Body of pancreas (tissue), 4 donors: Measurements from ENCODE around the gene DNAJA4.

Experiments used
- POLR2A ChIP-seq, 3 donors: fragments of 450-650 bp; IDR thresholded peaks; one replicate each; pipeline ENCODE4 v1.6.1; 2016; ENCODE audit warnings: antibody characterized with exemption in 3 of 3, mild to moderate bottlenecking in 2 of 3
- TF ChIP-seq, protein P1 (sequence below), 7 experiments: fragments of 450-650 bp in 4 of 7; fragments of 200-600 bp in 3 of 7; sonication (generic) in 3 of 7; IDR thresholded peaks; one replicate each; pipeline ENCODE4 v1.5.1; 2016 to 2019; ENCODE audit warnings: antibody characterized with exemption in 7 of 7

DNA sequence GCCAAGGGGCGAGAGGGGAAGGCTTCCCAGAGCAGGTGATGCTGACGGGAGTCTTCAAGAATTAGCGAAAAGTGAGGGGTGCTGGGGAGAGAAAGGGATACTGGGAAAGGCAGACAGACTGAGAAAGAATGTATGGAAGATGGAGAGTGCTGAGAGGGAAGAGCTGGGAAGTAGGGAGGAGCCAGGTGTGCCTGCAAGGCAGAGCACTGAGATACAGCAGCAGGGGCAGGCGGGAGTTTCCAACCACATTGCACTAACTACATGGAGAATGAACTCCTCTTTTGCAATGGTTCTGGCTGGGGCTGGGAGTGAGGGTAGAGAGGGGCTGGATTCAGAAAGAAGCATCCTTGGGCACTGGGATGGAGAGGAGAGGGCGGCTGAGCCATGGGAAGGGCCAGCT lies 59.8 kb downstream of the DNAJA4 start:
- TF ChIP-seq POLR2A (IDR thresholded peaks at IDR 0.05): no peak
- TF ChIP-seq, protein P1, sequence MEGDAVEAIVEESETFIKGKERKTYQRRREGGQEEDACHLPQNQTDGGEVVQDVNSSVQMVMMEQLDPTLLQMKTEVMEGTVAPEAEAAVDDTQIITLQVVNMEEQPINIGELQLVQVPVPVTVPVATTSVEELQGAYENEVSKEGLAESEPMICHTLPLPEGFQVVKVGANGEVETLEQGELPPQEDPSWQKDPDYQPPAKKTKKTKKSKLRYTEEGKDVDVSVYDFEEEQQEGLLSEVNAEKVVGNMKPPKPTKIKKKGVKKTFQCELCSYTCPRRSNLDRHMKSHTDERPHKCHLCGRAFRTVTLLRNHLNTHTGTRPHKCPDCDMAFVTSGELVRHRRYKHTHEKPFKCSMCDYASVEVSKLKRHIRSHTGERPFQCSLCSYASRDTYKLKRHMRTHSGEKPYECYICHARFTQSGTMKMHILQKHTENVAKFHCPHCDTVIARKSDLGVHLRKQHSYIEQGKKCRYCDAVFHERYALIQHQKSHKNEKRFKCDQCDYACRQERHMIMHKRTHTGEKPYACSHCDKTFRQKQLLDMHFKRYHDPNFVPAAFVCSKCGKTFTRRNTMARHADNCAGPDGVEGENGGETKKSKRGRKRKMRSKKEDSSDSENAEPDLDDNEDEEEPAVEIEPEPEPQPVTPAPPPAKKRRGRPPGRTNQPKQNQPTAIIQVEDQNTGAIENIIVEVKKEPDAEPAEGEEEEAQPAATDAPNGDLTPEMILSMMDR (IDR thresholded peaks at IDR 0.05): no peak
